Keratinocyte (primary cell): ENCODE results near the gene APRT. TPM values are rescaled to one million over a fixed set of nuclear protein-coding genes. Genes with fewer than 3 reads are reported as not detected.

Source experiments
- DNase-seq: peaks from one replicate; pipeline ENCODE4 v3.0.0-alpha.2; 2011; ENCODE audit warnings: low read depth, missing footprints, low spot score
- FAIRE-seq: peaks from 2 replicates; lab custom pipeline; 2011; peaks lifted over from hg19 to GRCh38; lab: Jason Lieb, UNC
- H2AFZ ChIP-seq: 2 replicates; pipeline ENCODE4 v1.6.0; 2012; ENCODE audit warnings: low read length, control low read depth, inconsistent platforms; ENCODE audit not compliant: control insufficient read depth
- H3K27ac ChIP-seq: 2 replicates; pipeline ENCODE4 v1.5.1; 2011; ENCODE audit warnings: low read length; ENCODE audit not compliant: control insufficient read depth, insufficient read depth
- H3K27me3 ChIP-seq: 3 replicates; pipeline ENCODE4 v1.6.0; 2011; ENCODE audit warnings: low read length; ENCODE audit not compliant: control insufficient read depth, insufficient read depth; ENCODE audit errors: extremely low read depth
- H3K36me3 ChIP-seq, 2 experiments: 2 replicates in 1 of 2; 3 replicates in 1 of 2; pipeline ENCODE4 v1.5.1; 2011; ENCODE audit warnings: low read length in 2 of 2, mild to moderate bottlenecking in 1 of 2; ENCODE audit not compliant: control insufficient read depth in 2 of 2, insufficient read depth in 2 of 2; ENCODE audit errors: extremely low read depth in 1 of 2
- H3K4me1 ChIP-seq: 3 replicates; pipeline ENCODE4 v1.5.1; 2011; ENCODE audit warnings: low read length; ENCODE audit not compliant: control insufficient read depth, insufficient read depth; ENCODE audit errors: extremely low read depth
- H3K4me2 ChIP-seq: 3 replicates; pipeline ENCODE4 v1.6.0; 2011; ENCODE audit warnings: low read depth, low read length; ENCODE audit not compliant: control insufficient read depth, insufficient read depth; ENCODE audit errors: extremely low read depth
- H3K4me3 ChIP-seq, 3 experiments: fragments of 200-600 bp in 1 of 3; sonication (generic) in 1 of 3; 2 replicates in 2 of 3; 3 replicates in 1 of 3; pipeline ENCODE4 v1.5.1; 2011 to 2016; ENCODE audit warnings: low read length in 3 of 3, mild to moderate bottlenecking in 3 of 3, control low read depth in 2 of 3, inconsistent platforms in 1 of 3, low read depth in 1 of 3, mixed read lengths in 1 of 3, mixed run types in 1 of 3, moderate library complexity in 1 of 3; ENCODE audit not compliant: control insufficient read depth in 2 of 3, insufficient read depth in 2 of 3; ENCODE audit errors: extremely low read depth in 1 of 3
- H3K79me2 ChIP-seq: 2 replicates; pipeline ENCODE4 v1.6.0; 2012; ENCODE audit warnings: low read length; ENCODE audit not compliant: control insufficient read depth, insufficient read depth
- H3K9ac ChIP-seq: 3 replicates; pipeline ENCODE4 v1.6.0; 2011; ENCODE audit warnings: low read length; ENCODE audit not compliant: control insufficient read depth, insufficient read depth; ENCODE audit errors: extremely low read depth
- H3K9me1 ChIP-seq: 3 replicates; pipeline ENCODE4 v1.6.0; 2011; ENCODE audit warnings: low read length; ENCODE audit not compliant: control insufficient read depth, insufficient read depth; ENCODE audit errors: extremely low read depth
- H3K9me3 ChIP-seq: 2 replicates; pipeline ENCODE4 v1.5.1; 2012; ENCODE audit warnings: low read depth, low read length; ENCODE audit not compliant: control insufficient read depth
- H4K20me1 ChIP-seq: 3 replicates; pipeline ENCODE4 v1.6.0; 2011; ENCODE audit warnings: low read length; ENCODE audit not compliant: control insufficient read depth, insufficient read depth; ENCODE audit errors: extremely low read depth
- CTCF ChIP-seq, 3 experiments: IDR thresholded peaks in 1 of 3; conservative IDR thresholded peaks in 1 of 3; optimal IDR thresholded peaks in 1 of 3; 2 replicates in 2 of 3; 3 replicates in 1 of 3; pipeline versions ENCODE3 to v1.5.1; 2011; ENCODE audit warnings: low read length in 3 of 3, mild to moderate bottlenecking in 3 of 3, moderate library complexity in 2 of 3, control low read depth in 1 of 3, inconsistent platforms in 1 of 3; ENCODE audit not compliant: insufficient read depth in 2 of 3; ENCODE audit errors: extremely low read depth in 1 of 3
- EZH2 ChIP-seq: IDR thresholded peaks from one replicate; pipeline ENCODE4 v1.6.1; 2012; ENCODE audit warnings: inconsistent platforms, mild to moderate bottlenecking, low read length, moderate library complexity
- dilution Hi-C: fragments of 300-500 bp; cut with MboI; formaldehyde crosslinking; loops from one replicate; pipeline ENCODE4 v1.7.0; 2020; ENCODE audit warnings: low sequenced_read_pairs; ENCODE audit not compliant: extremely low pct_ligation_motif_present
- polyA plus RNA-seq, 5 experiments: library from polyadenylated mRNA; depleted of rRNA in 3 of 5; stranded (reverse) in 3 of 5; stranded (forward) in 1 of 5; unstranded in 1 of 5; fragments of >200 nt; gene quantifications; 1 replicate in 1 of 5; 2 replicates in 3 of 5; 3 replicates in 1 of 5; pipeline versions ENCODE4 v1.2.1 to v1.2.3, GENCODE V29; 2011 to 2012; ENCODE audit warnings: missing spikeins in 2 of 5, low read depth in 1 of 5, low replicate concordance in 1 of 5

APRT gene
- polyA plus RNA-seq, 1 donor (not counting 4 experiments of a cell fraction or from before 2014, with no cell fraction given) = 106 TPM

- dilution Hi-C loops = no loop called here
Observed at GRCh38 chr16:88813269-88814143, 1.8 kb upstream of the APRT start.

GRCh38 chr16:88812513-88813268 lies 963 bp upstream of the APRT start:
- FAIRE-seq (no peak), DNase-seq (no peak)
- peak overlapping the region; percentile 71 to 78 (median 77) for H3K4me3 ChIP-seq

More at GRCh38 chr16:88813269-88814143, 1.8 kb upstream of the APRT start:
- no peak for TF ChIP-seq EZH2
- TF ChIP-seq CTCF (optimal IDR thresholded peaks at IDR 0.05 in 1 of 3, IDR thresholded peaks at IDR 0.05 in 1 of 3, conservative IDR thresholded peaks at IDR 0.05 in 1 of 3; ENCODE audit: extremely low read depth in 1 of 3, insufficient read depth in 2 of 3, low read length in 3 of 3) = no peak
- Histone ChIP-seq H3K9ac (no peak overlapping the region), H3K36me3 (peaks cover 5 to 11% of the 10 kb centered on the region in 2 experiments), H4K20me1 (no peaks in the 10 kb centered on the region), H3K79me2 (peaks cover 19% of the 10 kb centered on the region), H3K4me1 (peaks cover 33% of the 10 kb centered on the region), H3K4me3 (no peak overlapping the region), H2AFZ (no peak overlapping the region), H3K4me2 (no peak overlapping the region), H3K27me3 (no peaks in the 10 kb centered on the region), H3K9me1 (peaks cover 4% of the 10 kb centered on the region), H3K9me3 (no peaks in the 10 kb centered on the region), H3K27ac (no peak overlapping the region)
- DNase-seq (no peak), FAIRE-seq (no peak)

More at GRCh38 chr16:88812513-88813268, 963 bp upstream of the APRT start:
- Histone ChIP-seq H3K9ac (peak overlapping the region; percentile 84), H3K4me2 (peak overlapping the region; percentile 96), H3K27ac (no peak overlapping the region), H3K9me3 (no peaks in the 10 kb centered on the region), H3K36me3 (peaks cover 11% of the 10 kb centered on the region in 2 experiments), H3K9me1 (peaks cover 4% of the 10 kb centered on the region), H3K79me2 (peaks cover 19% of the 10 kb centered on the region), H2AFZ (peak overlapping the region; percentile 84), H3K27me3 (no peaks in the 10 kb centered on the region), H3K4me1 (peaks cover 33% of the 10 kb centered on the region), H4K20me1 (no peaks in the 10 kb centered on the region)
- no peak for TF ChIP-seq CTCF (optimal IDR thresholded peaks at IDR 0.05 in 1 of 3, IDR thresholded peaks at IDR 0.05 in 1 of 3, conservative IDR thresholded peaks at IDR 0.05 in 1 of 3; ENCODE audit: extremely low read depth in 1 of 3, insufficient read depth in 2 of 3, low read length in 3 of 3)
- TF ChIP-seq EZH2 = no peak
- dilution Hi-C loops = no loop called here
